HepG2 (cell line): ENCODE results near the gene MSI2. TPM values are rescaled to one million over a fixed set of nuclear protein-coding genes. Genes with fewer than 3 reads are reported as not detected.

Source experiments
- ATAD3A ChIP-seq: sonication (generic); formaldehyde crosslinking; IDR thresholded peaks from 2 replicates; pipeline ENCODE4 v1.4.0; 2020; ENCODE audit warnings: missing genetic modification reagents
- EZH2 ChIP-seq: conservative IDR thresholded peaks from 2 replicates; pipeline ENCODE4 v1.6.1; 2012; ENCODE audit warnings: mild to moderate bottlenecking, low read depth, low read length, moderate library complexity
- MAZ ChIP-seq, 2 experiments: sonication (generic) in 1 of 2; formaldehyde crosslinking in 1 of 2; IDR thresholded peaks; 2 replicates each; pipeline versions ENCODE4 v1.5.0 to v1.6.1; 2012 to 2020; ENCODE audit warnings: low read depth in 2 of 2, mild to moderate bottlenecking in 2 of 2, borderline replicate concordance in 1 of 2, improper control_type of control experiment in 1 of 2, low read length in 1 of 2, missing genetic modification reagents in 1 of 2, moderate library complexity in 1 of 2
- MBD4 ChIP-seq: IDR thresholded peaks from 2 replicates; pipeline ENCODE4 v1.6.1; 2012; ENCODE audit warnings: low read length, inconsistent platforms, borderline replicate concordance
- NAIF1 ChIP-seq: sonication (generic); formaldehyde crosslinking; IDR thresholded peaks from 2 replicates; pipeline ENCODE4 v1.5.0; 2020; ENCODE audit warnings: mild to moderate bottlenecking, missing genetic modification reagents, borderline replicate concordance
- RBM39 ChIP-seq: fragments of 200-400 bp; formaldehyde crosslinking; IDR thresholded peaks from one replicate; pipeline ENCODE4 v1.6.1; 2018; ENCODE audit warnings: antibody characterized with exemption, mild to moderate bottlenecking, low read depth, low read length; ENCODE audit not compliant: poor library complexity, severe bottlenecking
- RFX1 ChIP-seq: fragments of 450-650 bp; IDR thresholded peaks from 2 replicates; pipeline ENCODE4 v1.6.1; 2017
- ZBTB34 ChIP-seq: sonication (generic); formaldehyde crosslinking; IDR thresholded peaks from 2 replicates; pipeline ENCODE4 v1.8.0; 2022; ENCODE audit warnings: mild to moderate bottlenecking, missing genetic modification reagents
- ZBTB7B ChIP-seq: sonication (generic); formaldehyde crosslinking; IDR thresholded peaks from 2 replicates; pipeline ENCODE4 v1.4.0; 2020; ENCODE audit warnings: missing genetic modification reagents
- ZFP62 ChIP-seq: sonication (generic); formaldehyde crosslinking; IDR thresholded peaks from 2 replicates; pipeline ENCODE4 v1.4.0; 2020; ENCODE audit warnings: missing genetic modification reagents
- ZNF160 ChIP-seq: sonication (generic); formaldehyde crosslinking; IDR thresholded peaks from 2 replicates; pipeline ENCODE4 v1.8.0; 2022; ENCODE audit warnings: mild to moderate bottlenecking, inconsistent platforms, missing genetic modification reagents
- ZNF180 ChIP-seq: sonication (generic); formaldehyde crosslinking; IDR thresholded peaks from 2 replicates; pipeline ENCODE4 v1.4.0; 2020; ENCODE audit warnings: low read depth, missing genetic modification reagents, borderline replicate concordance
- ZNF230 ChIP-seq: sonication (generic); formaldehyde crosslinking; IDR thresholded peaks from 2 replicates; pipeline ENCODE4 v1.4.0; 2020; ENCODE audit warnings: mild to moderate bottlenecking, missing genetic modification reagents
- ZNF256 ChIP-seq: sonication (generic); formaldehyde crosslinking; conservative IDR thresholded peaks from 2 replicates; pipeline ENCODE4 v1.4.0; 2020; ENCODE audit warnings: missing genetic modification reagents
- ZNF326 ChIP-seq: sonication (generic); formaldehyde crosslinking; IDR thresholded peaks from 2 replicates; pipeline ENCODE4 v1.4.0; 2020; ENCODE audit warnings: missing genetic modification reagents, borderline replicate concordance
- ZNF33A ChIP-seq: sonication (generic); formaldehyde crosslinking; IDR thresholded peaks from 2 replicates; pipeline ENCODE4 v1.5.1; 2020; ENCODE audit warnings: missing genetic modification reagents, mild to moderate bottlenecking, moderate library complexity, borderline replicate concordance
- ZNF501 ChIP-seq: sonication (generic); formaldehyde crosslinking; IDR thresholded peaks from 2 replicates; pipeline ENCODE4 v1.5.1; 2020; ENCODE audit warnings: mild to moderate bottlenecking, moderate library complexity, missing genetic modification reagents
- ZNF572 ChIP-seq: sonication (generic); formaldehyde crosslinking; IDR thresholded peaks from 2 replicates; pipeline ENCODE4 v1.5.1; 2020; ENCODE audit warnings: mild to moderate bottlenecking, missing genetic modification reagents
- ZNF766 ChIP-seq: sonication (generic); formaldehyde crosslinking; IDR thresholded peaks from 2 replicates; pipeline ENCODE4 v1.5.0; 2020; ENCODE audit warnings: missing genetic modification reagents, borderline replicate concordance
- ZXDC ChIP-seq: sonication (generic); formaldehyde crosslinking; IDR thresholded peaks from 2 replicates; pipeline ENCODE4 v1.5.0; 2020; ENCODE audit warnings: mild to moderate bottlenecking, missing genetic modification reagents
- polyA plus RNA-seq, 8 experiments: library from polyadenylated mRNA; depleted of rRNA in 3 of 8; stranded (reverse) in 7 of 8; unstranded in 1 of 8; fragments of >200 nt; fragmentation: Illumina TruSeq in 4 of 8; extraction: Trizol in 4 of 8; gene quantifications; 2 replicates each; pipeline versions ENCODE4 v1.2.1 to v1.2.3, GENCODE V29; 2011 to 2016; ENCODE audit warnings: low read depth in 4 of 8, missing spikeins in 1 of 8, mixed read lengths in 1 of 8; ENCODE audit not compliant: insufficient read depth in 1 of 8
- total RNA-seq, 5 experiments: library from RNA; depleted of rRNA; stranded (reverse); fragments of >200 nt; fragmentation: Illumina TruSeq; extraction: Trizol; gene quantifications; 2 replicates each; pipeline ENCODE4 v1.2.3, GENCODE V29; 2016; ENCODE audit warnings: low read depth in 1 of 5
- TF ChIP-seq, protein P1 (sequence below): sonication (generic); formaldehyde crosslinking; IDR thresholded peaks from 2 replicates; pipeline ENCODE4 v1.5.0; 2020; ENCODE audit warnings: mild to moderate bottlenecking, missing genetic modification reagents, borderline replicate concordance
- TF ChIP-seq, protein P2 (sequence below): sonication (generic); formaldehyde crosslinking; IDR thresholded peaks from 2 replicates; pipeline ENCODE4 v1.5.1; 2020; ENCODE audit warnings: missing genetic modification reagents, mild to moderate bottlenecking, borderline replicate concordance
- TF ChIP-seq, protein P3 (sequence below): sonication (generic); formaldehyde crosslinking; IDR thresholded peaks from 2 replicates; pipeline ENCODE4 v1.5.1; 2020; ENCODE audit warnings: mild to moderate bottlenecking, moderate library complexity, missing genetic modification reagents

MSI2 gene
- total and polyA plus RNA-seq, 2 of the 13 experiments (the other 11 are each of a cell fraction or from before 2014, with no cell fraction given): 77.5 to 78.4 TPM

- no peak for TF ChIP-seq ZFP62 (CRISPR knock-in tag)
- TF ChIP-seq RFX1: no peak
- no peak for TF ChIP-seq NAIF1 (CRISPR knock-in tag)
- TF ChIP-seq MAZ (IDR thresholded peaks at IDR 0.05; ENCODE audit: borderline replicate concordance, low read depth, low read length): no peak
- no peak for TF ChIP-seq MAZ (CRISPR knock-in tag; IDR thresholded peaks at IDR 0.05; ENCODE audit: low read depth)
- TF ChIP-seq, protein P1, sequence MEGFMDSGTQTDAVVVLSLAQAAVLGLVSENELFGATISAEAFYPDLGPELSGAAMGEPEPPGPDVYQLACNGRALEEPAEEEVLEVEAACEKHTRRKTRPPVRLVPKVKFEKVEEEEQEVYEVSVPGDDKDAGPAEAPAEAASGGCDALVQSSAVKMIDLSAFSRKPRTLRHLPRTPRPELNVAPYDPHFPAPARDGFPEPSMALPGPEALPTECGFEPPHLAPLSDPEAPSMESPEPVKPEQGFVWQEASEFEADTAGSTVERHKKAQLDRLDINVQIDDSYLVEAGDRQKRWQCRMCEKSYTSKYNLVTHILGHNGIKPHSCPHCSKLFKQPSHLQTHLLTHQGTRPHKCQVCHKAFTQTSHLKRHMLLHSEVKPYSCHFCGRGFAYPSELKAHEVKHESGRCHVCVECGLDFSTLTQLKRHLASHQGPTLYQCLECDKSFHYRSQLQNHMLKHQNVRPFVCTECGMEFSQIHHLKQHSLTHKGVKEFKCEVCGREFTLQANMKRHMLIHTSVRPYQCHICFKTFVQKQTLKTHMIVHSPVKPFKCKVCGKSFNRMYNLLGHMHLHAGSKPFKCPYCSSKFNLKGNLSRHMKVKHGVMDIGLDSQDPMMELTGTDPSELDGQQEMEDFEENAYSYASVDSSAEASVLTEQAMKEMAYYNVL: no peak
- TF ChIP-seq, protein P2, sequence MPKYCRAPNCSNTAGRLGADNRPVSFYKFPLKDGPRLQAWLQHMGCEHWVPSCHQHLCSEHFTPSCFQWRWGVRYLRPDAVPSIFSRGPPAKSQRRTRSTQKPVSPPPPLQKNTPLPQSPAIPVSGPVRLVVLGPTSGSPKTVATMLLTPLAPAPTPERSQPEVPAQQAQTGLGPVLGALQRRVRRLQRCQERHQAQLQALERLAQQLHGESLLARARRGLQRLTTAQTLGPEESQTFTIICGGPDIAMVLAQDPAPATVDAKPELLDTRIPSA (CRISPR knock-in tag): no peak
- TF ChIP-seq ZNF766 (CRISPR knock-in tag): no peak
- TF ChIP-seq ZBTB7B: no peak
- TF ChIP-seq ZNF230 (CRISPR knock-in tag): no peak
- TF ChIP-seq ZNF501: peak; percentile 38; the same call in 1 of the 2 replicates
- TF ChIP-seq, protein P3, sequence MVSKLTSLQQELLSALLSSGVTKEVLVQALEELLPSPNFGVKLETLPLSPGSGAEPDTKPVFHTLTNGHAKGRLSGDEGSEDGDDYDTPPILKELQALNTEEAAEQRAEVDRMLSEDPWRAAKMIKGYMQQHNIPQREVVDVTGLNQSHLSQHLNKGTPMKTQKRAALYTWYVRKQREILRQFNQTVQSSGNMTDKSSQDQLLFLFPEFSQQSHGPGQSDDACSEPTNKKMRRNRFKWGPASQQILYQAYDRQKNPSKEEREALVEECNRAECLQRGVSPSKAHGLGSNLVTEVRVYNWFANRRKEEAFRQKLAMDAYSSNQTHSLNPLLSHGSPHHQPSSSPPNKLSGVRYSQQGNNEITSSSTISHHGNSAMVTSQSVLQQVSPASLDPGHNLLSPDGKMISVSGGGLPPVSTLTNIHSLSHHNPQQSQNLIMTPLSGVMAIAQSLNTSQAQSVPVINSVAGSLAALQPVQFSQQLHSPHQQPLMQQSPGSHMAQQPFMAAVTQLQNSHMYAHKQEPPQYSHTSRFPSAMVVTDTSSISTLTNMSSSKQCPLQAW: no peak
- TF ChIP-seq ATAD3A (CRISPR knock-in tag): no peak
- no peak for TF ChIP-seq ZXDC
- no peak for TF ChIP-seq RBM39
- no peak for TF ChIP-seq EZH2
- TF ChIP-seq ZNF572 (CRISPR knock-in tag): peak; percentile 64; the same call in 1 of the 2 replicates
- no peak for TF ChIP-seq ZNF160 (CRISPR knock-in tag)
- TF ChIP-seq ZNF180 (CRISPR knock-in tag): no peak
- no peak for TF ChIP-seq ZNF326 (CRISPR knock-in tag)
- TF ChIP-seq ZBTB34 (CRISPR knock-in tag): no peak
- TF ChIP-seq ZNF33A (CRISPR knock-in tag): no peak
- no peak for TF ChIP-seq MBD4
- no peak for TF ChIP-seq ZNF256 (CRISPR knock-in tag)
Observed at GRCh38 chr17:57517273-57517631, 260.9 kb downstream of the MSI2 start (continued).
